Heart left ventricle (tissue), 16 donors: ENCODE results near the gene FCER1G. TPM values are rescaled to one million over a fixed set of nuclear protein-coding genes. Genes with fewer than 3 reads are reported as not detected.

Experiments
- ATAC-seq, 4 donors: fragments of 200-7000 bp; cut with Tn5 transposase; one replicate each; pipeline ENCODE4 v1.9.1; 2020 to 2022; ENCODE audit warnings: moderate library complexity in 4 of 4, mild to moderate bottlenecking in 3 of 4, moderate number of reproducible peaks in 1 of 4
- DNase-seq, 5 donors: peaks; one replicate each; pipeline ENCODE4 v3.0.0-alpha.2; 2020
- H3K27ac ChIP-seq, 12 donors: fragments of 200-600 bp; sonication (generic) in 4 of 12; one replicate each; pipeline versions ENCODE4 v1.5.0 to v1.8.0; 2016 to 2022; ENCODE audit warnings: mild to moderate bottlenecking in 2 of 12
- H3K27me3 ChIP-seq, 9 donors: fragments of 200-600 bp; sonication (generic) in 2 of 9; one replicate each; pipeline versions ENCODE4 v1.5.1 to v1.8.0; 2016 to 2022; ENCODE audit warnings: mild to moderate bottlenecking in 3 of 9
- H3K36me3 ChIP-seq, 9 donors: fragments of 200-600 bp; sonication (generic) in 2 of 9; one replicate each; pipeline versions ENCODE4 v1.5.0 to v1.8.0; 2018 to 2022; ENCODE audit warnings: mild to moderate bottlenecking in 2 of 9
- H3K4me1 ChIP-seq, 12 donors: fragments of 200-600 bp; sonication (generic) in 4 of 12; one replicate each; pipeline versions ENCODE4 v1.5.0 to v1.8.0; 2016 to 2022; ENCODE audit warnings: mild to moderate bottlenecking in 3 of 12
- H3K4me3 ChIP-seq, 12 donors: fragments of 200-600 bp; sonication (generic) in 4 of 12; one replicate each; pipeline versions ENCODE4 v1.5.0 to v1.8.0; 2017 to 2022; ENCODE audit warnings: mild to moderate bottlenecking in 9 of 12, moderate library complexity in 4 of 12
- H3K9me3 ChIP-seq, 12 donors: fragments of 200-600 bp; sonication (generic) in 4 of 12; one replicate each; pipeline versions ENCODE4 v1.5.0 to v1.8.0; 2016 to 2022; ENCODE audit warnings: mild to moderate bottlenecking in 1 of 12
- CTCF ChIP-seq, 12 donors: fragments of 200-600 bp; sonication (generic) in 4 of 12; IDR thresholded peaks; one replicate each; pipeline versions ENCODE4 v1.5.0 to v1.8.0; 2018 to 2022; ENCODE audit warnings: antibody characterized with exemption in 12 of 12, mild to moderate bottlenecking in 5 of 12
- POLR2A ChIP-seq, 2 donors: fragments of 450-650 bp; IDR thresholded peaks; one replicate each; pipeline ENCODE4 v1.6.1; 2017; ENCODE audit warnings: antibody characterized with exemption in 2 of 2, mild to moderate bottlenecking in 2 of 2, moderate library complexity in 2 of 2
- WGBS, 4 donors: extraction: QIAGEN DNeasy Blood & Tissue Kit in 2 of 4; methylation state at CpG; one replicate each; pipeline versions ENCODE4 v1.1.5 to v1.1.7; 2013 to 2018; 5-methylcytosine and 5-hydroxymethylcytosine counted together
- intact Hi-C, 10 donors: fragments of 100-400 bp; cut with DNase I; formaldehyde crosslinking; loops; one replicate each; pipeline versions ENCODE4 v1.11.1 to v1.14.2; 2022
- polyA plus RNA-seq, 2 donors: library from polyadenylated mRNA; stranded (reverse); fragments of 200-250 nt; gene quantifications; one replicate each; pipeline ENCODE4 v1.2.3, GENCODE V29; 2013
- total RNA-seq, 9 donors: library from RNA; depleted of rRNA in 2 of 9; stranded (reverse); fragments of >200 nt in 2 of 9; fragmentation: NEBNext Ultra II Directional in 3 of 9; extraction: Animal tissue kit (Norgen Biotek cat#: 25700) in 3 of 9; gene quantifications; one replicate each; pipeline versions ENCODE4 v1.1.0 to v1.2.4, GENCODE V29; 2016 to 2023
- donor health status: ischemic (EF 13 %, LVEDD 7.1; RV severe dilation, severe dysfunction).
- donor health status: healthy with polysubstance abuse.
- donor health status: DM: no; HTN: yes; CAD: no.
- donor health status: DM: no; HTN: no; CAD: no.
- donor health status: ischemic (EF 25% LVEDD 6.9; RV normal size, moderate dysfunction).
- donor health status: ischemic (EF 25% LVEDD 5.7; RV mildly dilated, moderate dysfunction).
- donor health status: healthy.
- donor health status: DM: yes; HTN: yes; CAD: no.
- donor health status: ischemic (EF 35%, LVEDD 5.7; RV mildly dilated, moderate dysfunction).
- donor health status: nonischemic (EF 11% LVEDD 7.7; RV severe dilation, severe dysfunction).
- donor health status: DM: yes; HTN: yes; CAD: no.
- donor health status: PGD.
- donor health status: ischemic (EF 29% LVEDD 5.4; RV normal size, mild dysfunction).
- donor health status: nonischemic (EF 23%, LVEDD 6.1; RV moderate dilation, normal function).

Gene FCER1G
- total and polyA plus RNA-seq, 11 donors, result 2.9 to 157 (median 17.1) TPM

GRCh38 chr1:161229896-161230295 lies 14.8 kb downstream of the FCER1G start:
- WGBS, 4 donors, result 51 to 63% (median 55%) methylated on average over 3 of the region's 3 CpGs
- intact Hi-C loops, result loop anchor here in 9 of 10 donors (5.0 to 10.0 kb wide), 8 partner anchors 38 to 157 kb away; partner anchors contain the start of genes SDHC (in 4 of the 9) and CFAP126 (in 2 of the 9)
- ATAC-seq (no peak), DNase-seq (no peak)
- Histone ChIP-seq H3K4me3 (no peak overlapping the region), H3K27ac (no peak overlapping the region), H3K9me3 (no peaks in the 10 kb centered on the region), H3K36me3 (peaks cover 0 to 36% (median 28%) of the 10 kb centered on the region in 9 donors), H3K27me3 (no peaks in the 10 kb centered on the region), H3K4me1 (peaks cover 0 to 31% (median 18%) of the 10 kb centered on the region in 12 donors)
- no peak for TF ChIP-seq POLR2A (IDR thresholded peaks at IDR 0.05)
- no peak for TF ChIP-seq CTCF (IDR thresholded peaks at IDR 0.05)

GRCh38 chr1:161230762-161231161 lies 15.7 kb downstream of the FCER1G start:
- intact Hi-C loops, result loop anchor here in 1 of 10 donors (5.0 kb wide), 1 partner anchor 142 kb away; no protein-coding TSS in a partner anchor
- H3K4me1 ChIP-seq, result peaks cover 0 to 25% (median 16%) of the 10 kb centered on the region in 12 donors
- H3K4me3 ChIP-seq, result no peak overlapping the region

GRCh38 chr1:161233102-161233501 lies 18.0 kb downstream of the FCER1G start:
- Histone ChIP-seq H3K27me3 (no peaks in the 10 kb centered on the region), H3K27ac (no peak overlapping the region), H3K4me3 (no peak overlapping the region), H3K9me3 (no peaks in the 10 kb centered on the region), H3K4me1 (peaks cover 0 to 5% (median 0%) of the 10 kb centered on the region in 12 donors), H3K36me3 (peaks cover 0 to 31% (median 27%) of the 10 kb centered on the region in 9 donors)
- ATAC-seq (no peak), DNase-seq (no peak)
- 73 to 86% (median 84%) methylated on average over 4 to 9 of the region's 9 CpGs for WGBS, 4 donors
- TF ChIP-seq POLR2A (IDR thresholded peaks at IDR 0.05) (no peak), CTCF (IDR thresholded peaks at IDR 0.05) (no peak)
- intact Hi-C loops, result loop anchor here in 1 of 10 donors (5.0 kb wide), 1 partner anchor 139 kb away; no protein-coding TSS in a partner anchor

More at GRCh38 chr1:161230762-161231161, 15.7 kb downstream of the FCER1G start:
- ATAC-seq, result no peak
- WGBS, 4 donors, result 90 to 95% (median 93%) methylated on average over 7 of the region's 7 CpGs
- Histone ChIP-seq H3K9me3 (no peaks in the 10 kb centered on the region), H3K36me3 (peaks cover 0 to 36% (median 28%) of the 10 kb centered on the region in 9 donors), H3K27me3 (no peaks in the 10 kb centered on the region), H3K27ac (no peak overlapping the region)
- no peak for TF ChIP-seq CTCF (IDR thresholded peaks at IDR 0.05)
- TF ChIP-seq POLR2A (IDR thresholded peaks at IDR 0.05), result no peak
- no peak for DNase-seq

GRCh38 chr1:161235957-161236775 lies 21.1 kb downstream of the FCER1G start:
- TF ChIP-seq CTCF (IDR thresholded peaks at IDR 0.05), result no peak
- no peak for TF ChIP-seq POLR2A (IDR thresholded peaks at IDR 0.05)
- Histone ChIP-seq H3K27me3 (no peaks in the 10 kb centered on the region), H3K4me3 (no peak overlapping the region), H3K36me3 (peaks cover 0 to under 1% (median 0%) of the 10 kb centered on the region in 9 donors), H3K4me1 (no peaks in the 10 kb centered on the region), H3K27ac (no peak overlapping the region), H3K9me3 (no peaks in the 10 kb centered on the region)
- no peak for DNase-seq
- intact Hi-C loops, result no loop called here
- 84 to 87% (median 86%) methylated on average over 5 of the region's 5 CpGs for WGBS, 4 donors
- peak in 1 of 4 donors; percentile 24 for ATAC-seq
